ENCODE measurements around the gene ANGPT4. TPM values are rescaled to one million over a fixed set of nuclear protein-coding genes. Genes with fewer than 3 reads are reported as not detected.

Gene ANGPT4
- total and polyA plus RNA-seq, 2 of the 13 experiments (the other 11 are each of a cell fraction or from before 2014, with no cell fraction given) = not detected

DNA sequence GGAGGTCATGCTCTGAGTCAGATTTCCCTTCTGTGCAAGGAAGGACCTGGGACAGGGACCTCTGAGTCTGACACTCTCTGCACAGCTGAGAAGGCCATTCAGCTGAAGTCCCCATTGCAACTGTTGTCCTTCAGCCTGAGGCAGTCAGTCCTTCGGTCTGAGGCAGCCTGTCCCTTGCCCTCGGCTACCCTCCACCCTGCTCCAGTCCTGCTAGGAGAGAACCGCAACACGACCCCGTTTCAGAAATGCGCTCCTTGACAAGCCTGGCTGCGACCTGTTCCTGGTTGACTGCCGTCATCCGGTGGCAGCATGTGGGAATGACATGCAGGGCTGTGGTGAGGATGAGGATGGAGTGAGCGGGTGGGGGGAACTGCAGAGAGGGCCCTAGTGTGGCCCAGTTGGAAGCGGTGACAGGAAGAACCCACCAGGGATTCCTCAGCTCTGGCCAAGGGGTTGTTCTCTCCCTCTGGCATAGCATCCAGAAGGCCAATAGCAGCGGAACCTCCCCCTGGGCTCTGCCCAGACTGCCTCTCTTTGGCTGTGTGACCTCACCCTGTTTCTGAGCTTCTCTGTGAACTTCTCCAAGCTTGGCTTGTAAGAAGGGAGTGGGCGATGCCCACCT is 40.3 kb upstream of the ANGPT4 start (continued):
- TF ChIP-seq, protein P1, sequence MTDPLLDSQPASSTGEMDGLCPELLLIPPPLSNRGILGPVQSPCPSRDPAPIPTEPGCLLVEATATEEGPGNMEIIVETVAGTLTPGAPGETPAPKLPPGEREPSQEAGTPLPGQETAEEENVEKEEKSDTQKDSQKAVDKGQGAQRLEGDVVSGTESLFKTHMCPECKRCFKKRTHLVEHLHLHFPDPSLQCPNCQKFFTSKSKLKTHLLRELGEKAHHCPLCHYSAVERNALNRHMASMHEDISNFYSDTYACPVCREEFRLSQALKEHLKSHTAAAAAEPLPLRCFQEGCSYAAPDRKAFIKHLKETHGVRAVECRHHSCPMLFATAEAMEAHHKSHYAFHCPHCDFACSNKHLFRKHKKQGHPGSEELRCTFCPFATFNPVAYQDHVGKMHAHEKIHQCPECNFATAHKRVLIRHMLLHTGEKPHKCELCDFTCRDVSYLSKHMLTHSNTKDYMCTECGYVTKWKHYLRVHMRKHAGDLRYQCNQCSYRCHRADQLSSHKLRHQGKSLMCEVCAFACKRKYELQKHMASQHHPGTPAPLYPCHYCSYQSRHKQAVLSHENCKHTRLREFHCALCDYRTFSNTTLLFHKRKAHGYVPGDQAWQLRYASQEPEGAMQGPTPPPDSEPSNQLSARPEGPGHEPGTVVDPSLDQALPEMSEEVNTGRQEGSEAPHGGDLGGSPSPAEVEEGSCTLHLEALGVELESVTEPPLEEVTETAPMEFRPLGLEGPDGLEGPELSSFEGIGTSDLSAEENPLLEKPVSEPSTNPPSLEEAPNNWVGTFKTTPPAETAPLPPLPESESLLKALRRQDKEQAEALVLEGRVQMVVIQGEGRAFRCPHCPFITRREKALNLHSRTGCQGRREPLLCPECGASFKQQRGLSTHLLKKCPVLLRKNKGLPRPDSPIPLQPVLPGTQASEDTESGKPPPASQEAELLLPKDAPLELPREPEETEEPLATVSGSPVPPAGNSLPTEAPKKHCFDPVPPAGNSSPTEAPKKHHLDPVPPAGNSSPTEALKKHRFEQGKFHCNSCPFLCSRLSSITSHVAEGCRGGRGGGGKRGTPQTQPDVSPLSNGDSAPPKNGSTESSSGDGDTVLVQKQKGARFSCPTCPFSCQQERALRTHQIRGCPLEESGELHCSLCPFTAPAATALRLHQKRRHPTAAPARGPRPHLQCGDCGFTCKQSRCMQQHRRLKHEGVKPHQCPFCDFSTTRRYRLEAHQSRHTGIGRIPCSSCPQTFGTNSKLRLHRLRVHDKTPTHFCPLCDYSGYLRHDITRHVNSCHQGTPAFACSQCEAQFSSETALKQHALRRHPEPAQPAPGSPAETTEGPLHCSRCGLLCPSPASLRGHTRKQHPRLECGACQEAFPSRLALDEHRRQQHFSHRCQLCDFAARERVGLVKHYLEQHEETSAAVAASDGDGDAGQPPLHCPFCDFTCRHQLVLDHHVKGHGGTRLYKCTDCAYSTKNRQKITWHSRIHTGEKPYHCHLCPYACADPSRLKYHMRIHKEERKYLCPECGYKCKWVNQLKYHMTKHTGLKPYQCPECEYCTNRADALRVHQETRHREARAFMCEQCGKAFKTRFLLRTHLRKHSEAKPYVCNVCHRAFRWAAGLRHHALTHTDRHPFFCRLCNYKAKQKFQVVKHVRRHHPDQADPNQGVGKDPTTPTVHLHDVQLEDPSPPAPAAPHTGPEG (CRISPR knock-in tag; IDR thresholded peaks at IDR 0.05) = no peak
- no peak for TF ChIP-seq ZNF563 (CRISPR knock-in tag; IDR thresholded peaks at IDR 0.05)
- TF ChIP-seq ZNF20 (CRISPR knock-in tag; IDR thresholded peaks at IDR 0.05) = no peak
- no peak for TF ChIP-seq HMG20A (CRISPR knock-in tag; IDR thresholded peaks at IDR 0.05; ENCODE audit: borderline replicate concordance)
- TF ChIP-seq ZFP41 (CRISPR knock-in tag; IDR thresholded peaks at IDR 0.05; ENCODE audit: borderline replicate concordance) = no peak
- TF ChIP-seq ZNF124 (CRISPR knock-in tag; IDR thresholded peaks at IDR 0.05) = 0 out of 2 replicates have a peak, but pooled peaks have one; percentile 39
- peak; percentile 71; the same call in 1 of the 2 replicates for TF ChIP-seq HOXA7 (CRISPR knock-in tag; IDR thresholded peaks at IDR 0.05)
- 0 out of 2 replicates have a peak, but pooled peaks have one; percentile 33 for TF ChIP-seq ZNF263 (CRISPR knock-in tag; IDR thresholded peaks at IDR 0.05)
- no peak for TF ChIP-seq HOXA5 (CRISPR knock-in tag; IDR thresholded peaks at IDR 0.05)
- TF ChIP-seq, protein P2, sequence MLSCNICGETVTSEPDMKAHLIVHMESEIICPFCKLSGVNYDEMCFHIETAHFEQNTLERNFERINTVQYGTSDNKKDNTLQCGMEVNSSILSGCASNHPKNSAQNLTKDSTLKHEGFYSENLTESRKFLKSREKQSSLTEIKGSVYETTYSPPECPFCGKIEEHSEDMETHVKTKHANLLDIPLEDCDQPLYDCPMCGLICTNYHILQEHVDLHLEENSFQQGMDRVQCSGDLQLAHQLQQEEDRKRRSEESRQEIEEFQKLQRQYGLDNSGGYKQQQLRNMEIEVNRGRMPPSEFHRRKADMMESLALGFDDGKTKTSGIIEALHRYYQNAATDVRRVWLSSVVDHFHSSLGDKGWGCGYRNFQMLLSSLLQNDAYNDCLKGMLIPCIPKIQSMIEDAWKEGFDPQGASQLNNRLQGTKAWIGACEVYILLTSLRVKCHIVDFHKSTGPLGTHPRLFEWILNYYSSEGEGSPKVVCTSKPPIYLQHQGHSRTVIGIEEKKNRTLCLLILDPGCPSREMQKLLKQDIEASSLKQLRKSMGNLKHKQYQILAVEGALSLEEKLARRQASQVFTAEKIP (CRISPR knock-in tag; IDR thresholded peaks at IDR 0.05; ENCODE audit: borderline replicate concordance) = no peak
- TF ChIP-seq, protein P3, sequence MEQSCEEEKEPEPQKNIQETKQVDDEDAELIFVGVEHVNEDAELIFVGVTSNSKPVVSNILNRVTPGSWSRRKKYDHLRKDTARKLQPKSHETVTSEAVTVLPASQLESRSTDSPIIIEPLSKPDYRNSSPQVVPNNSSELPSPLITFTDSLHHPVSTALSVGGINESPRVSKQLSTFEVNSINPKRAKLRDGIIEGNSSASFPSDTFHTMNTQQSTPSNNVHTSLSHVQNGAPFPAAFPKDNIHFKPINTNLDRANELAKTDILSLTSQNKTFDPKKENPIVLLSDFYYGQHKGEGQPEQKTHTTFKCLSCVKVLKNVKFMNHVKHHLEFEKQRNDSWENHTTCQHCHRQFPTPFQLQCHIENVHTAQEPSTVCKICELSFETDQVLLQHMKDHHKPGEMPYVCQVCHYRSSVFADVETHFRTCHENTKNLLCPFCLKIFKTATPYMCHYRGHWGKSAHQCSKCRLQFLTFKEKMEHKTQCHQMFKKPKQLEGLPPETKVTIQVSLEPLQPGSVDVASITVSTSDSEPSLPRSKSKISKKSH (CRISPR knock-in tag; IDR thresholded peaks at IDR 0.05; ENCODE audit: borderline replicate concordance) = peak; percentile 57; the same call in 1 of the 2 replicates
- TF ChIP-seq, protein P4, sequence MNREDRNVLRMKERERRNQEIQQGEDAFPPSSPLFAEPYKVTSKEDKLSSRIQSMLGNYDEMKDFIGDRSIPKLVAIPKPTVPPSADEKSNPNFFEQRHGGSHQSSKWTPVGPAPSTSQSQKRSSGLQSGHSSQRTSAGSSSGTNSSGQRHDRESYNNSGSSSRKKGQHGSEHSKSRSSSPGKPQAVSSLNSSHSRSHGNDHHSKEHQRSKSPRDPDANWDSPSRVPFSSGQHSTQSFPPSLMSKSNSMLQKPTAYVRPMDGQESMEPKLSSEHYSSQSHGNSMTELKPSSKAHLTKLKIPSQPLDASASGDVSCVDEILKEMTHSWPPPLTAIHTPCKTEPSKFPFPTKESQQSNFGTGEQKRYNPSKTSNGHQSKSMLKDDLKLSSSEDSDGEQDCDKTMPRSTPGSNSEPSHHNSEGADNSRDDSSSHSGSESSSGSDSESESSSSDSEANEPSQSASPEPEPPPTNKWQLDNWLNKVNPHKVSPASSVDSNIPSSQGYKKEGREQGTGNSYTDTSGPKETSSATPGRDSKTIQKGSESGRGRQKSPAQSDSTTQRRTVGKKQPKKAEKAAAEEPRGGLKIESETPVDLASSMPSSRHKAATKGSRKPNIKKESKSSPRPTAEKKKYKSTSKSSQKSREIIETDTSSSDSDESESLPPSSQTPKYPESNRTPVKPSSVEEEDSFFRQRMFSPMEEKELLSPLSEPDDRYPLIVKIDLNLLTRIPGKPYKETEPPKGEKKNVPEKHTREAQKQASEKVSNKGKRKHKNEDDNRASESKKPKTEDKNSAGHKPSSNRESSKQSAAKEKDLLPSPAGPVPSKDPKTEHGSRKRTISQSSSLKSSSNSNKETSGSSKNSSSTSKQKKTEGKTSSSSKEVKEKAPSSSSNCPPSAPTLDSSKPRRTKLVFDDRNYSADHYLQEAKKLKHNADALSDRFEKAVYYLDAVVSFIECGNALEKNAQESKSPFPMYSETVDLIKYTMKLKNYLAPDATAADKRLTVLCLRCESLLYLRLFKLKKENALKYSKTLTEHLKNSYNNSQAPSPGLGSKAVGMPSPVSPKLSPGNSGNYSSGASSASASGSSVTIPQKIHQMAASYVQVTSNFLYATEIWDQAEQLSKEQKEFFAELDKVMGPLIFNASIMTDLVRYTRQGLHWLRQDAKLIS (CRISPR knock-in tag; IDR thresholded peaks at IDR 0.05) = no peak
- 0 out of 2 replicates have a peak, but pooled peaks have one; percentile 16 for TF ChIP-seq ZNF572 (CRISPR knock-in tag; IDR thresholded peaks at IDR 0.05)
- TF ChIP-seq IKZF1 (IDR thresholded peaks at IDR 0.05) = no peak
- TF ChIP-seq ZNF207 (IDR thresholded peaks at IDR 0.05; ENCODE audit: borderline replicate concordance) = no peak
